ENCODE data around the gene SENP6.

DNA sequence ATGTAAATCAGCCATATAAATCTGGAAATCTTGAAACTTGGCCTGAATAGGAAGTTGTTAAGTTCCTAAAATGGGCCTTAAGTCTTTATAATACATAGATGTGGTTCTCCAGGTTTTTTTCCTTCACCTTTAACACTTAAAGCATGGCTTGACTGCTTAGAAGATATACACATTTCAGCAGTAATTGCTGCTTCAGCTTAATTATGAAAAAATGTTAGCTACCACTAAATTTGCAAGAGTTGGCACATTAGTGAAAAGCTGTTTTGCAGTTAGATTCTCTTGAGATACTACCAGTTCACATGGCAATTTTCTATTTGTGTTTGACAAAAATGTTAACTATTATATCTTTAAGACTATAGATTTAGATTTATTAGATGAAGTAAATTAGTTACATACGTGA, 74.7 kb downstream of the SENP6 start:
- TF ChIP-seq, protein P1, sequence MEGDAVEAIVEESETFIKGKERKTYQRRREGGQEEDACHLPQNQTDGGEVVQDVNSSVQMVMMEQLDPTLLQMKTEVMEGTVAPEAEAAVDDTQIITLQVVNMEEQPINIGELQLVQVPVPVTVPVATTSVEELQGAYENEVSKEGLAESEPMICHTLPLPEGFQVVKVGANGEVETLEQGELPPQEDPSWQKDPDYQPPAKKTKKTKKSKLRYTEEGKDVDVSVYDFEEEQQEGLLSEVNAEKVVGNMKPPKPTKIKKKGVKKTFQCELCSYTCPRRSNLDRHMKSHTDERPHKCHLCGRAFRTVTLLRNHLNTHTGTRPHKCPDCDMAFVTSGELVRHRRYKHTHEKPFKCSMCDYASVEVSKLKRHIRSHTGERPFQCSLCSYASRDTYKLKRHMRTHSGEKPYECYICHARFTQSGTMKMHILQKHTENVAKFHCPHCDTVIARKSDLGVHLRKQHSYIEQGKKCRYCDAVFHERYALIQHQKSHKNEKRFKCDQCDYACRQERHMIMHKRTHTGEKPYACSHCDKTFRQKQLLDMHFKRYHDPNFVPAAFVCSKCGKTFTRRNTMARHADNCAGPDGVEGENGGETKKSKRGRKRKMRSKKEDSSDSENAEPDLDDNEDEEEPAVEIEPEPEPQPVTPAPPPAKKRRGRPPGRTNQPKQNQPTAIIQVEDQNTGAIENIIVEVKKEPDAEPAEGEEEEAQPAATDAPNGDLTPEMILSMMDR (IDR thresholded peaks at IDR 0.05 in 8 of 11, conservative IDR thresholded peaks at IDR 0.05 in 3 of 11), result no peak
- TF ChIP-seq POLR2AphosphoS5 (IDR thresholded peaks at IDR 0.05) (no peak), POLR2A (IDR thresholded peaks at IDR 0.05) (no peak)
